Peyer's patch (tissue), 4 donors: ENCODE results near the gene PHF21B. TPM values are rescaled to one million over a fixed set of nuclear protein-coding genes. Genes with fewer than 3 reads are reported as not detected.

Experiments used
- DNase-seq, 3 donors: peaks; one replicate each; pipeline ENCODE4 v3.0.0-alpha.2; 2017 to 2019
- H3K27ac ChIP-seq, 4 donors: fragments of 200-600 bp; sonication (generic); one replicate each; pipeline ENCODE4 v1.5.1; 2016 to 2019
- H3K27me3 ChIP-seq, 2 donors: fragments of 200-600 bp; sonication (generic); one replicate each; pipeline ENCODE4 v1.5.1; 2019
- H3K36me3 ChIP-seq, 3 donors: fragments of 200-600 bp; sonication (generic); one replicate each; pipeline ENCODE4 v1.5.1; 2016 to 2019
- H3K4me1 ChIP-seq, 4 donors: fragments of 200-600 bp; sonication (generic); one replicate each; pipeline ENCODE4 v1.5.1; 2016 to 2019
- H3K4me3 ChIP-seq, 4 donors: fragments of 200-600 bp; sonication (generic); 1 replicate in 3 of 4; 2 replicates in 1 of 4; pipeline ENCODE4 v1.5.1; 2016 to 2019; ENCODE audit warnings: mild to moderate bottlenecking in 1 of 4
- H3K9me3 ChIP-seq, 4 donors: fragments of 200-600 bp; sonication (generic); one replicate each; pipeline ENCODE4 v1.5.1; 2016 to 2019; ENCODE audit warnings: mild to moderate bottlenecking in 1 of 4
- POLR2A ChIP-seq, 2 donors: fragments of 450-650 bp; IDR thresholded peaks; one replicate each; pipeline ENCODE4 v1.5.1; 2017; ENCODE audit warnings: antibody characterized with exemption in 2 of 2, mild to moderate bottlenecking in 2 of 2, moderate library complexity in 2 of 2
- total RNA-seq, 4 donors: library from RNA; depleted of rRNA; stranded (reverse); fragments of >200 nt; gene quantifications; one replicate each; pipeline ENCODE4 v1.1.0, GENCODE V29; 2016
- TF ChIP-seq, protein P1 (sequence below), 6 experiments: fragments of 450-650 bp in 4 of 6; fragments of 200-600 bp in 2 of 6; sonication (generic) in 1 of 6; IDR thresholded peaks; one replicate each; pipeline ENCODE4 v1.5.1; 2017 to 2019; ENCODE audit warnings: antibody characterized with exemption in 6 of 6, mild to moderate bottlenecking in 3 of 6, moderate library complexity in 1 of 6

Gene PHF21B
- total RNA-seq, 4 donors from 2014 or later = not detected

DNA sequence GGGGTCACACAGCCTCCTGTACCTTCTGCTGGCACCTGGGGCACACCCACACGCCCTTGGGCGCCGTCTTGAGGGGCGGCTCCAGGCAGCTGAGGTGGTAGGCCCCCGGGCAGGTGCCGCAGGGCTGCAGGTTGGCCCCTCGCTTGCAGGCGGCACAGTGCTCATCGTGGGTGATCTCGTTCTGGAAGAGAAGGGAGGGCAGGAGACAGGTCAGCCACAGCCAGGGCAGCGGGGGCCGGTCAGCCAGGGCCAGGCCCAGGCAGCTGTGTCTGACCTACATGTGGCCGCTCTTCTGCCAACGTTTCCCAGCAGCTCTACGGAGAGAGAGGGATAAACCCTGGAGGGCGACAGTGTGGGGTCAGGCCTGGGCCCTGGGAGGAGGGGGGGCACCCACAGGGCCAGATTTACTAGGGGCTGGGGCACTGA, 121.9 kb downstream of the PHF21B start:
- Histone ChIP-seq H3K4me1 (no peaks in the 10 kb centered on the region), H3K36me3 (no peaks in the 10 kb centered on the region), H3K27ac (no peak overlapping the region), H3K27me3 (no peaks in the 10 kb centered on the region), H3K9me3 (no peaks in the 10 kb centered on the region), H3K4me3 (no peak overlapping the region)
- TF ChIP-seq POLR2A (IDR thresholded peaks at IDR 0.05) = no peak
- TF ChIP-seq, protein P1, sequence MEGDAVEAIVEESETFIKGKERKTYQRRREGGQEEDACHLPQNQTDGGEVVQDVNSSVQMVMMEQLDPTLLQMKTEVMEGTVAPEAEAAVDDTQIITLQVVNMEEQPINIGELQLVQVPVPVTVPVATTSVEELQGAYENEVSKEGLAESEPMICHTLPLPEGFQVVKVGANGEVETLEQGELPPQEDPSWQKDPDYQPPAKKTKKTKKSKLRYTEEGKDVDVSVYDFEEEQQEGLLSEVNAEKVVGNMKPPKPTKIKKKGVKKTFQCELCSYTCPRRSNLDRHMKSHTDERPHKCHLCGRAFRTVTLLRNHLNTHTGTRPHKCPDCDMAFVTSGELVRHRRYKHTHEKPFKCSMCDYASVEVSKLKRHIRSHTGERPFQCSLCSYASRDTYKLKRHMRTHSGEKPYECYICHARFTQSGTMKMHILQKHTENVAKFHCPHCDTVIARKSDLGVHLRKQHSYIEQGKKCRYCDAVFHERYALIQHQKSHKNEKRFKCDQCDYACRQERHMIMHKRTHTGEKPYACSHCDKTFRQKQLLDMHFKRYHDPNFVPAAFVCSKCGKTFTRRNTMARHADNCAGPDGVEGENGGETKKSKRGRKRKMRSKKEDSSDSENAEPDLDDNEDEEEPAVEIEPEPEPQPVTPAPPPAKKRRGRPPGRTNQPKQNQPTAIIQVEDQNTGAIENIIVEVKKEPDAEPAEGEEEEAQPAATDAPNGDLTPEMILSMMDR (IDR thresholded peaks at IDR 0.05) = no peak
- DNase-seq = peak in 1 of 3 donors; percentile 29

DNA sequence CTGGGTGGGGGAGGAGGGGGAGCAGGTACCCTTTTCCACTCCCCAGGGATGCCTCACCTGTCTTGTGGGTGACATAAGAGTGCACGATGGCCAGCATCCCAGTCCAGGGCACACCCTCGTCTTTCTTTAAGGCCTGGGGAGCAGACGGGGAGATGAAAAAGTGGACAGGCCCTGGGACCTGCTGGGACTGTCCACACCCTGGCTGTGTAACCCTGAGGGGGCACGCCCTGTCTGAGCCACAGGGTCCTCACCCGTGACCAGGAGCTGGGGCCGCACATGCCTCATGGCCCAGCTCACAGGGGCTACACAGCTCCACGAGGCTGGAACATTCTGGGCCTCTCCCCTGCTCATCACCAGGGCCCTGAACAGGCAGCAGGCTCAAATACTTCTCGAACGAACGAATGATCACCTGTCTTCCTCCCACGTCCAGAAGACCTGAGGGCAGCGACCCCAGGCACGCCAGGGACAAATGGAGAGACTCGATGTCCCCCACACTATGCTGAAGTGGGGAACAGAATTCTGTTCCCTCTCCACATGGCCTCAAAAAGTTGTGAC, 123.9 kb downstream of the PHF21B start:
- no peak for DNase-seq
- H3K36me3 ChIP-seq = no peaks in the 10 kb centered on the region
- no peaks in the 10 kb centered on the region for H3K27me3 ChIP-seq
- no peaks in the 10 kb centered on the region for H3K4me1 ChIP-seq
- no peak overlapping the region for H3K27ac ChIP-seq
- TF ChIP-seq POLR2A (IDR thresholded peaks at IDR 0.05) = no peak
- no peak overlapping the region for H3K4me3 ChIP-seq
- no peaks in the 10 kb centered on the region for H3K9me3 ChIP-seq

DNA sequence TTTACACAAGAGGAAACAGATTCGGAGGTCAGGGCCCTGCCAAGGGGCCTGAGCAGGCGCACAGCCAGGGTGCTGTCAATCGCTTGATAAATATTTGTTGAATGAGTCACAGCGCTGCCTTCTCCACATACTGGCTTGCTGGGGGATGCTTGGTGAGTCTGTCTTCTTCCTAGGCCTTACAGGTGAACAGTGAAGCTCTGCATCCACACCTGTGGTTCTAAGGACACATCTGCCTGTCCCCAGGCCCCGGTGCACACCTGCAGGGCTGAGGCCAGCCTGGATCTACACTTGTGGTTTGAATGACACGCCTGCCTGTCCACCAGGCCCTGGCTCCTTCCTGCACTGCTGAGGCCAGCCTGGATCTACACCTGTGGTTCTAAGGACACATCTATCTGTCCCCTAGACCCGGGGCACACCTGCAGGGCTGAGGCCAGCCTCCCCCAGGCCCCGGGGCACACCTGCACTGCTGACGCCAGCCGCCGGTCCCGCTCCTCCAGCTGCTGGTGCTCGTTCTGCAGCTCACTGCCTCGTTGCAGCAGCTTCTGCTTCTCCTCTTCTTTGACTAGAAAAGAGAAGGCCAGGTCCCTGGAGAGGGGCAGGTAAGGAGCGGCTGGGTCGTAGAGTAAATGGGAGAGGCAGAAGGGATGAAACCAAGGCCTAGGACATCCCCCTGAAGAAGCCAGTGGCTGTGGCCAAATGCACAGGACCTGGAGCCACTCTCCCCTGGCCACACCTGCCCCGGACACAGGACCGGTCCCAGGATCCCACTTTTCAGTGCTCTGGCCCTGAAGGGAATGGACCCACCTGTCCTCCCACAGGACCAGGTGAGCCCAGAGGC, 124.6 kb downstream of the PHF21B start:
- no peak for DNase-seq
- no peak for TF ChIP-seq POLR2A (IDR thresholded peaks at IDR 0.05)
- TF ChIP-seq, protein P1 (IDR thresholded peaks at IDR 0.05) = no peak
- Histone ChIP-seq H3K4me3 (no peak overlapping the region), H3K27me3 (no peaks in the 10 kb centered on the region), H3K4me1 (no peaks in the 10 kb centered on the region), H3K9me3 (no peaks in the 10 kb centered on the region), H3K27ac (no peak overlapping the region), H3K36me3 (no peaks in the 10 kb centered on the region)

DNA sequence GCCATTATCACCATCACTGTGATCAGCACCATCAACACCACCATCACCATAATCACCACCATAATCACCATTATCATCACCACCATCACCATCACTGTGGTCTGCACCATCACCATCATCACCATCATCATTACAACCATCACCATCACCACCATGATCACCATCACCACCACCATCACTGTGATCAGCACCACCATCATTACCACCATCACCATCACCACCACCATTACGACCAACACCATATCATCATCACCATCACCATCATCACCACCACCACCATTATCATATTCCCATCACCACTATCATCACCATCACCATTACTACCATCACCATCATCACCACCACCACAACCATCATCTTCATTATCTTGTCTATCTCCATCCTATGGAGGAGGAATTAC, 125.2 kb downstream of the PHF21B start:
- DNase-seq = no peak
- H3K4me3 ChIP-seq = no peak overlapping the region
- no peaks in the 10 kb centered on the region for H3K36me3 ChIP-seq
- H3K9me3 ChIP-seq = no peaks in the 10 kb centered on the region
- no peaks in the 10 kb centered on the region for H3K27me3 ChIP-seq
- H3K27ac ChIP-seq = no peak overlapping the region
- TF ChIP-seq POLR2A (IDR thresholded peaks at IDR 0.05) = no peak
- TF ChIP-seq, protein P1 (IDR thresholded peaks at IDR 0.05) = no peak
- no peaks in the 10 kb centered on the region for H3K4me1 ChIP-seq

DNA sequence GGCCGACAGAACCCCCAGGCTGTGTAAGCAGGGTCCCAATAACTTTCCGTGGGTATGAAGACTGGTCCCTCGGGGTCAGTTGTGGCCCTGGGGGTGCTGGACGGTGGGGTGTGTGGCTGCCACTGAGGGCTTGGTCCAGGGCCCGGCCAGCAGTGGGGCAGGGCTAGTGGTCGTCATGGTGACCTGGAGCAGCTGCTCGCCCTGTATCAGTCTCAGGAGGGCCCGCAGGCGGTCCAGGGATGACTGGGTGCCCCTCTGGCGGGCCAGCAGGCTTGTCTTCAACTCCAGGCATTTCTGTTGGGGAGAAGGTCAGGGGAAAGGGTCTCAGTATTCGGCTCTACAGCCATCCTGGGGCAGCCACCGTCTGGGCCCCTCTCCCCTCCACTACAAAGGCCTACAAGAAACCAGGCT, 126.8 kb downstream of the PHF21B start:
- no peaks in the 10 kb centered on the region for H3K9me3 ChIP-seq
- no peaks in the 10 kb centered on the region for H3K4me1 ChIP-seq
- no peaks in the 10 kb centered on the region for H3K27me3 ChIP-seq
- TF ChIP-seq POLR2A (IDR thresholded peaks at IDR 0.05) = no peak
- TF ChIP-seq, protein P1 (IDR thresholded peaks at IDR 0.05) = no peak
- no peaks in the 10 kb centered on the region for H3K36me3 ChIP-seq
- no peak overlapping the region for H3K27ac ChIP-seq
- H3K4me3 ChIP-seq = no peak overlapping the region
- DNase-seq = no peak

DNA sequence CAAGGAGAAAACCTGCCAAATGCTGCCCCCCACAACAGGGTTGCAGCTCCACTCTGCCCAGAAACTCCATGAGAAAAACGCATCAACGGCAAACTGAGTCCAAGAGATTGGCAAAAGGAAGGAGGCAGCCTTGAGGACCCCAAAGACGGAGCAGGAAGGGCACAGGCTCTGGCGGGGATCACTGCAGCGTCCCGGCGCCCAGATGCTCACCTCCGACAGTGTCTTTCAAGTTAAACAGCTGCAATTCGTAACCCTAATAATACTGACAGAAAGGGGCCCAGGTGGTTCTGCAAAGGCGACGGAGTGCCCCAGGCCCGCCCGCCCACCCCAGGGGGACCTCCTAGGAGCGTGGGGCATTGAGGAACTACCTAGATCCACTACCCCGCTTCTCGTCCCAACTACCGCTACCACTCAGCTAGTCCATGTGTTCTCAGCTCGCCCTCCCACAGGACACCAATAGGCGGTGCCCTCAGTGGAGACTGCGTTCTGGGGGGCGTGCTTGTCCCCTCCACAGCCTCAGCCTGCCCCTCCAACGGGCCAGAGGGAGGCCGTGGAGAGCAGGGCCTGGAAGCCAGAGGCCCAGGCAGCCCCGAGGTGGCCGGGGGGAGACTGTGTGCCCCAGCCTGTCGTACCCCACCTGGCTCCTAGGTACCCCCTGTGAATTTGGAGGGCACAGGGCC, 127.4 kb downstream of the PHF21B start:
- H3K4me1 ChIP-seq = no peaks in the 10 kb centered on the region
- H3K27ac ChIP-seq = no peak overlapping the region
- no peak for DNase-seq
- no peak for TF ChIP-seq POLR2A (IDR thresholded peaks at IDR 0.05)
- TF ChIP-seq, protein P1 (IDR thresholded peaks at IDR 0.05) = no peak
- H3K27me3 ChIP-seq = no peaks in the 10 kb centered on the region
- no peaks in the 10 kb centered on the region for H3K9me3 ChIP-seq
- no peak overlapping the region for H3K4me3 ChIP-seq
- H3K36me3 ChIP-seq = no peaks in the 10 kb centered on the region
